Testis (tissue), 2 donors: Measurements from ENCODE around the gene DENND4B.

Experiments used
- CTCF ChIP-seq, 3 experiments: fragments of 450-650 bp in 2 of 3; fragments of 200-600 bp in 1 of 3; sonication (generic) in 1 of 3; IDR thresholded peaks; one replicate each; pipeline ENCODE4 v1.5.1; 2016 to 2019; ENCODE audit warnings: antibody characterized with exemption in 3 of 3, mild to moderate bottlenecking in 2 of 3, moderate library complexity in 1 of 3
- POLR2A ChIP-seq: fragments of 450-650 bp; IDR thresholded peaks from one replicate; pipeline ENCODE4 v1.6.1; 2017; ENCODE audit warnings: antibody characterized with exemption, mild to moderate bottlenecking, moderate library complexity

GRCh38 chr1:153968972-153969371, 22.5 kb upstream of the DENND4B start:
- TF ChIP-seq CTCF (IDR thresholded peaks at IDR 0.05) (no peak), POLR2A (no peak)
